ENCODE measurements around the gene CDK14. TPM values are rescaled to one million over a fixed set of nuclear protein-coding genes. Genes with fewer than 3 reads are reported as not detected.

The CDK14 gene
- total and polyA plus RNA-seq, 9 donors = 12.6 to 54.1 (median 43.8) TPM

DNA sequence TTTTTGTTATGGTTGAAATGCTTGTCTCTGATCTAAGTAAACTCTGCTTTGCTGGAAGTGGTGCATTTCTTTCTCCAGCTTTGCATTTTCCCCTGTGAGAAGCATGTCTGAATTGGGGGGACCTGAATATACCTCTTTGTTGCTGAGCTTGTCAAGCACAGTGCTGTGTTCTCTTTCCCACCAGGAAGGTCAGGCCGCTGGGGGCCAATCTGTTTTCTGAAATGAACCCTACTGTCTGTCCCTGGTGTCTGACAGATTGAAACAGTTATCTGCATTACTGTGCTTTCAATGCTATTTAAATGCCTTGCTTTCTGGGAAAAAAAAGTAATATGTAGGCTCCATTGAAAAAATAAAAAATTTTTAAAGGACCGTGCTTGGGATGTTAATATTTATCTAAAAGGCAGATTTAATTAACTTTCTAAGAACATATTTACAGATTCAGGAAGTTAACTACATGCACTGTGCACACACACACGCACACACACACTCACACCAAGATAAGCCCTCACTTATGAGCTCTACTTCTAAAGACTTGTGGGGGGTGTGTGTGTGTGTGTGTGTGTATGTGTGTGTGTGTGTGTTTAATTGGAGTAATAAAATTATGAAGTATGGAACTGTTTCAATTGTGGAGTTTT, 541.1 kb downstream of the CDK14 start:
- Histone ChIP-seq H3K27me3 (no peaks in the 10 kb centered on the region), H3K27ac (no peak overlapping the region), H3K36me3 (no peaks in the 10 kb centered on the region), H3K9me3 (no peaks in the 10 kb centered on the region), H3K4me3 (no peak overlapping the region), H3K4me1 (ENCODE audit: insufficient read depth) (peaks cover 1% of the 10 kb centered on the region)
- intact Hi-C loops (cut with DNase I) = no loop called here
- DNase-seq = no peak
- 68 to 81% (median 79%) methylated on average over 3 of the region's 3 CpGs for WGBS, 3 donors
- TF ChIP-seq POLR2A (IDR thresholded peaks at IDR 0.05) (no peak), EP300 (IDR thresholded peaks at IDR 0.05) (no peak)
- TF ChIP-seq, protein P1, sequence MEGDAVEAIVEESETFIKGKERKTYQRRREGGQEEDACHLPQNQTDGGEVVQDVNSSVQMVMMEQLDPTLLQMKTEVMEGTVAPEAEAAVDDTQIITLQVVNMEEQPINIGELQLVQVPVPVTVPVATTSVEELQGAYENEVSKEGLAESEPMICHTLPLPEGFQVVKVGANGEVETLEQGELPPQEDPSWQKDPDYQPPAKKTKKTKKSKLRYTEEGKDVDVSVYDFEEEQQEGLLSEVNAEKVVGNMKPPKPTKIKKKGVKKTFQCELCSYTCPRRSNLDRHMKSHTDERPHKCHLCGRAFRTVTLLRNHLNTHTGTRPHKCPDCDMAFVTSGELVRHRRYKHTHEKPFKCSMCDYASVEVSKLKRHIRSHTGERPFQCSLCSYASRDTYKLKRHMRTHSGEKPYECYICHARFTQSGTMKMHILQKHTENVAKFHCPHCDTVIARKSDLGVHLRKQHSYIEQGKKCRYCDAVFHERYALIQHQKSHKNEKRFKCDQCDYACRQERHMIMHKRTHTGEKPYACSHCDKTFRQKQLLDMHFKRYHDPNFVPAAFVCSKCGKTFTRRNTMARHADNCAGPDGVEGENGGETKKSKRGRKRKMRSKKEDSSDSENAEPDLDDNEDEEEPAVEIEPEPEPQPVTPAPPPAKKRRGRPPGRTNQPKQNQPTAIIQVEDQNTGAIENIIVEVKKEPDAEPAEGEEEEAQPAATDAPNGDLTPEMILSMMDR (IDR thresholded peaks at IDR 0.05) = no peak

DNA sequence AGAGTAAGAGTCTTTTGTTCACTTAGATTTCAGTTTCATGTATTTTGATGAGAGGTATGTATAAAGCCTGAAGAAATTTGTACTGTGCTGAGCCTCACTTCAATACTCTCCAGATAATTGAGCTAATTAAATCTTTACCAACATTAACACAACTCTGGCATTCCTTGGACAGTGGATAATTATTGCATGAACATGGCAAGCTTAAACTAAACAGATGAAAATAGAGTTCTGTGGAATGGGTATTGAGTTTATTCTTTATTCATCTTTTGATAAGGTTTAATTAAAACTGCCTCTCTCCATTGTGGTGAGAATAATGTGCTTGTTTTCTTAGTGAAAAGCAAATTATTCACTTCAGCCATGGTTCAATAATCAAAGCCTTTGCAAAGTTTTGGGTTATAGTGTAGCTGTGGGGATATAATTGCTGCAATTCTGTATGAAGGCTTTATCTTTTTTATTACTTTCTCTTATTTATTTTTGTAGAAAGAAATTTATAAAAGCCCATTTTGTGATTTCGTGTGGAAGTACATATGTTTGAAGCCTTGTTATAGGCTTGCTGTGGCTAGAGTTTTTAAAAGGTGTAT, 541.8 kb downstream of the CDK14 start:
- no peak for DNase-seq
- WGBS, 3 donors = 89 to 92% (median 91%) methylated on average over 1 of the region's 1 CpG

GRCh38 chr7:91140286-91140685, 544.2 kb downstream of the CDK14 start:
- intact Hi-C loops (cut with DNase I) = no loop called here
- no peak for DNase-seq
- Histone ChIP-seq H3K36me3 (no peaks in the 10 kb centered on the region), H3K27me3 (no peaks in the 10 kb centered on the region), H3K4me1 (ENCODE audit: insufficient read depth) (peaks cover 1% of the 10 kb centered on the region), H3K27ac (no peak overlapping the region), H3K4me3 (no peak overlapping the region), H3K9me3 (no peaks in the 10 kb centered on the region)
- TF ChIP-seq, protein P1 (IDR thresholded peaks at IDR 0.05) = no peak
- 56 to 75% (median 70%) methylated on average over 2 of the region's 2 CpGs for WGBS, 3 donors

More for the DNA sequence above, 541.8 kb downstream of the CDK14 start:
- no peaks in the 10 kb centered on the region for H3K27me3 ChIP-seq
- no peak for TF ChIP-seq POLR2A (IDR thresholded peaks at IDR 0.05)
- TF ChIP-seq, protein P1 (IDR thresholded peaks at IDR 0.05) = no peak
- TF ChIP-seq EP300 (IDR thresholded peaks at IDR 0.05) = no peak
- intact Hi-C loops (cut with DNase I) = no loop called here
- H3K36me3 ChIP-seq = no peaks in the 10 kb centered on the region
- H3K4me1 ChIP-seq (ENCODE audit: insufficient read depth) = peaks cover 1% of the 10 kb centered on the region
- H3K9me3 ChIP-seq = no peaks in the 10 kb centered on the region
- H3K4me3 ChIP-seq = no peak overlapping the region
- H3K27ac ChIP-seq = no peak overlapping the region

DNA sequence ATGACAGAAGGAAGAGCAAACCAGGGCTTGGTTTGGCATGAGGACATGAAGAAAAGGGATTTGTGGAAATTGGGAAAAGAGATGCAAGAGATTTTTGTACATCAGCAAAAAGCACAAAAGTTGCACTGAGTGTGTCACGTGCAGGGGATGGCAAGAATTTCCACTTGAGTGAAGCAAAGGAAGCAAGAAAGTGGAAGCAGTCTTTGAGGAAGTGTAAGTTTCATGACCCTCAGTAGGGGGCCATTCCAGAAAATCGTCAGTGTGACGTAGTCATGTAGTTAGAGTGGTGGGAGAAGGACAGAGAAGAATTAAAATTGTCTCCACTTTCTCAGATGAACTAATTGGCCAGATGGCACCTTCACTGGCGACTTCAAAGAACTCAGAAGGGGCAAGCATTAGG, 544.9 kb downstream of the CDK14 start:
- DNase-seq = no peak
- TF ChIP-seq POLR2A (IDR thresholded peaks at IDR 0.05) (no peak), EP300 (IDR thresholded peaks at IDR 0.05) (no peak)
- TF ChIP-seq, protein P1 (IDR thresholded peaks at IDR 0.05) = no peak
- H3K4me3 ChIP-seq = no peak overlapping the region
- peaks cover 1% of the 10 kb centered on the region for H3K4me1 ChIP-seq (ENCODE audit: insufficient read depth)
- H3K27ac ChIP-seq = no peak overlapping the region
- H3K27me3 ChIP-seq = no peaks in the 10 kb centered on the region
- intact Hi-C loops (cut with DNase I) = no loop called here
- no peaks in the 10 kb centered on the region for H3K36me3 ChIP-seq
- no peaks in the 10 kb centered on the region for H3K9me3 ChIP-seq
- 63 to 73% (median 68%) methylated on average over 4 of the region's 4 CpGs for WGBS, 3 donors

Data from ovary (tissue), 9 donors.